ENCODE results near the gene ENG.

- TF ChIP-seq CTCF (conservative IDR thresholded peaks at IDR 0.05; ENCODE audit: low read length) (no peak), EZH2phosphoT487 (IDR thresholded peaks at IDR 0.05; ENCODE audit: borderline replicate concordance) (no peak)
These were observed 8.7 kb upstream of the ENG start for GRCh38 chr9:127863191-127863621.

Data from Loucy (cell line).